KMS-11 (cell line): ENCODE data around the gene RREB1.

ENCODE experiments used
- H2AFZ ChIP-seq: fragments of 200-600 bp; sonication (generic); 2 replicates; pipeline ENCODE4 v1.6.1; 2016; ENCODE audit warnings: antibody characterized with exemption, mixed run types, low read depth
- H3K27ac ChIP-seq: fragments of 200-600 bp; sonication (generic); 2 replicates; pipeline ENCODE4 v1.6.1; 2016; ENCODE audit warnings: mild to moderate bottlenecking, mixed run types
- H3K27me3 ChIP-seq: fragments of 200-600 bp; sonication (generic); 2 replicates; pipeline ENCODE4 v1.6.1; 2017; ENCODE audit warnings: mild to moderate bottlenecking, low read depth, mixed run types, moderate library complexity; ENCODE audit not compliant: insufficient read depth
- H3K36me3 ChIP-seq: fragments of 200-600 bp; sonication (generic); 2 replicates; pipeline ENCODE4 v1.6.1; 2017; ENCODE audit warnings: mild to moderate bottlenecking, mixed run types; ENCODE audit not compliant: insufficient read depth
- H3K4me1 ChIP-seq: fragments of 200-600 bp; sonication (generic); 2 replicates; pipeline ENCODE4 v1.6.1; 2016; ENCODE audit warnings: mild to moderate bottlenecking, low read depth, mixed run types; ENCODE audit not compliant: poor library complexity, severe bottlenecking
- H3K4me2 ChIP-seq: fragments of 200-600 bp; sonication (generic); 2 replicates; pipeline ENCODE4 v1.7.0; 2016; ENCODE audit warnings: mild to moderate bottlenecking, mixed run types
- H3K4me3 ChIP-seq: fragments of 200-600 bp; sonication (generic); IDR thresholded peaks from 2 replicates; pipeline ENCODE4 v1.6.1; 2017; ENCODE audit warnings: low read depth, low read length, mixed read lengths; ENCODE audit not compliant: insufficient read depth
- H3K79me2 ChIP-seq: fragments of 200-600 bp; sonication (generic); 2 replicates; pipeline ENCODE4 v1.6.1; 2016; ENCODE audit warnings: low read depth, mixed run types; ENCODE audit not compliant: insufficient read depth
- H3K9ac ChIP-seq: fragments of 200-600 bp; sonication (generic); 2 replicates; pipeline ENCODE4 v1.6.1; 2016; ENCODE audit warnings: mild to moderate bottlenecking, mixed run types
- H4K20me1 ChIP-seq: fragments of 200-600 bp; sonication (generic); 2 replicates; pipeline ENCODE4 v1.6.1; 2016; ENCODE audit warnings: mild to moderate bottlenecking, mixed run types; ENCODE audit not compliant: insufficient read depth
- CTCF ChIP-seq: fragments of 200-600 bp; sonication (generic); conservative IDR thresholded peaks from 2 replicates; pipeline ENCODE4 v1.6.1; 2017; ENCODE audit warnings: low read depth, mild to moderate bottlenecking, antibody characterized with exemption, low read length, moderate library complexity, mixed read lengths

The RREB1 gene

GRCh38 chr6:7216941-7217621 is 109.3 kb downstream of the RREB1 start:
- Histone ChIP-seq H3K4me1 (peaks cover 38% of the 10 kb centered on the region), H3K27me3 (no peaks in the 10 kb centered on the region), H3K9ac (no peak overlapping the region), H3K4me3 (no peak overlapping the region), H3K36me3 (no peaks in the 10 kb centered on the region), H2AFZ (no peak overlapping the region), H3K4me2 (no peak overlapping the region), H3K79me2 (no peaks in the 10 kb centered on the region), H4K20me1 (no peaks in the 10 kb centered on the region), H3K27ac (no peak overlapping the region)
- no peak for TF ChIP-seq CTCF

GRCh38 chr6:7218406-7218988 is 110.7 kb downstream of the RREB1 start:
- Histone ChIP-seq H3K4me3 (no peak overlapping the region), H3K79me2 (no peaks in the 10 kb centered on the region), H3K4me2 (no peak overlapping the region), H3K9ac (no peak overlapping the region), H2AFZ (no peak overlapping the region), H3K36me3 (no peaks in the 10 kb centered on the region), H3K27ac (no peak overlapping the region), H4K20me1 (no peaks in the 10 kb centered on the region), H3K27me3 (no peaks in the 10 kb centered on the region), H3K4me1 (peaks cover 38% of the 10 kb centered on the region)
- TF ChIP-seq CTCF = no peak

- no peak overlapping the region for H3K9ac ChIP-seq
Observed at GRCh38 chr6:7219310-7219709, 111.5 kb downstream of the RREB1 start.

GRCh38 chr6:7222197-7222596 is 114.4 kb downstream of the RREB1 start:
- Histone ChIP-seq H3K79me2 (no peaks in the 10 kb centered on the region), H4K20me1 (no peaks in the 10 kb centered on the region), H3K27me3 (no peaks in the 10 kb centered on the region), H3K9ac (no peak overlapping the region), H2AFZ (no peak overlapping the region), H3K4me1 (peaks cover 13% of the 10 kb centered on the region), H3K36me3 (no peaks in the 10 kb centered on the region), H3K27ac (no peak overlapping the region), H3K4me3 (no peak overlapping the region), H3K4me2 (no peak overlapping the region)
- no peak for TF ChIP-seq CTCF

More at GRCh38 chr6:7219310-7219709, 111.5 kb downstream of the RREB1 start:
- Histone ChIP-seq H3K79me2 (no peaks in the 10 kb centered on the region), H4K20me1 (no peaks in the 10 kb centered on the region), H3K27ac (no peak overlapping the region), H3K27me3 (no peaks in the 10 kb centered on the region), H3K36me3 (no peaks in the 10 kb centered on the region), H3K4me3 (no peak overlapping the region), H3K4me1 (peaks cover 38% of the 10 kb centered on the region), H3K4me2 (no peak overlapping the region), H2AFZ (no peak overlapping the region)
- no peak for TF ChIP-seq CTCF
